Right hindlimb (tissue), 1 donor: Measurements from ENCODE around the gene RABGAP1L.
"Not testable (repeated sequence)": the region's sequence is repeated elsewhere in the genome, so short reads cannot be mapped to it uniquely, and the experiment has no call there.

Experiments used
- DNase-seq: peaks from one replicate; pipeline ENCODE4 v3.0.0-alpha.2; 2018

The RABGAP1L gene

GRCh38 chr1:174309490-174309889 lies 150.2 kb downstream of the RABGAP1L start:
- no peak for DNase-seq

- DNase-seq: no peak
Observed at GRCh38 chr1:174314433-174314832, 155.1 kb downstream of the RABGAP1L start.

GRCh38 chr1:174315239-174315638 lies 155.9 kb downstream of the RABGAP1L start:
- DNase-seq: no peak

GRCh38 chr1:174320897-174321296 lies 161.6 kb downstream of the RABGAP1L start:
- DNase-seq: not testable (repeated sequence)

GRCh38 chr1:174322202-174322862 lies 163.0 kb downstream of the RABGAP1L start:
- DNase-seq: no peak

GRCh38 chr1:174324493-174324892 lies 165.2 kb downstream of the RABGAP1L start:
- no peak for DNase-seq

- no peak for DNase-seq
Observed at GRCh38 chr1:174324939-174325338, 165.6 kb downstream of the RABGAP1L start.

GRCh38 chr1:174326278-174326677 lies 167.0 kb downstream of the RABGAP1L start:
- DNase-seq: no peak

- no peak for DNase-seq
Observed at GRCh38 chr1:174333437-174333836, 174.1 kb downstream of the RABGAP1L start.

GRCh38 chr1:174337000-174337681 lies 177.8 kb downstream of the RABGAP1L start:
- no peak for DNase-seq

- not testable (repeated sequence) for DNase-seq
Observed at GRCh38 chr1:174340404-174340803, 181.1 kb downstream of the RABGAP1L start.

GRCh38 chr1:174344162-174344561 lies 184.8 kb downstream of the RABGAP1L start:
- DNase-seq: no peak

- no peak for DNase-seq
Observed at GRCh38 chr1:174352117-174352516, 192.8 kb downstream of the RABGAP1L start.

GRCh38 chr1:174352883-174353608 lies 193.7 kb downstream of the RABGAP1L start:
- no peak for DNase-seq

GRCh38 chr1:174358344-174358743 lies 199.0 kb downstream of the RABGAP1L start:
- no peak for DNase-seq

GRCh38 chr1:174358786-174359453 lies 199.6 kb downstream of the RABGAP1L start:
- no peak for DNase-seq

GRCh38 chr1:174359454-174359805 lies 200.1 kb downstream of the RABGAP1L start:
- DNase-seq: no peak

- DNase-seq: no peak
Observed at GRCh38 chr1:174364996-174365736, 205.8 kb downstream of the RABGAP1L start.

- DNase-seq: no peak
Observed at GRCh38 chr1:174366946-174367345, 207.6 kb downstream of the RABGAP1L start.

GRCh38 chr1:174367892-174368291 lies 208.6 kb downstream of the RABGAP1L start:
- DNase-seq: no peak

- no peak for DNase-seq
Observed at GRCh38 chr1:174376030-174376429, 216.7 kb downstream of the RABGAP1L start.

GRCh38 chr1:174391716-174392115 lies 232.4 kb downstream of the RABGAP1L start:
- DNase-seq: no peak

- no peak for DNase-seq
Observed at GRCh38 chr1:174393885-174394284, 234.6 kb downstream of the RABGAP1L start.
